ENCODE results near the gene TRIP13. TPM values are rescaled to one million over a fixed set of nuclear protein-coding genes. Genes with fewer than 3 reads are reported as not detected.

Gene TRIP13
- total and polyA plus RNA-seq, 2 experiments from 2014 or later = 10.4 to 12.4 TPM

DNA sequence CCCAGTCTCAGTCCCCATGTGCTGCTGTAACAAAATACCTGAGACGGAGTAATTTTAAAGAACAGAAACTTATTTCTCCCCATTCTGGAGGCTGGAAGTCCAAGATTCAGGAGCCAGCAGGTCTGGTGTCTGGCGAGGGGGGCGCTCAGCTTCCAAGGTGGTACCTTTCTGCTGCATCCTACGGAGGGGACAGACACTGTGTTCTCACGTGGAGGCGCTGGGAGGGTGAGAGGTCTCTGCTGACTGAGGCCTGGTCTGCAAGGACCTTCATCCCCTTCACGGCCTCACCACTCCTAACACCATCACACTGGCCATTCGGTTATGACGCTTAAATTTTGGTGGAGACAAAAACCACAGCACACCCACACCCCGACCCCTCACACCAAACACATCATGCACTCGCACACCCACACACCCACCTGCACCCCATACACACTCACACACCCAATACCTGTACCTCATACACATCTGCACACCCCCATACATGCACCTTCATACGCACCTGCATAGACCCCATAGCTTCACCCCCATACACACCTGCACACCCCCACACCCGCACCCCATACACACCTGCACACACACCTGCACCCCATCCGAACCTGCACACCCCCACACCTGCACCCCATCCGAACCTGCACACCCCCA is 32.1 kb upstream of the TRIP13 start:
- H3K27me3 ChIP-seq = no peaks in the 10 kb centered on the region
- H3K4me1 ChIP-seq (ENCODE audit: low read depth) = no peaks in the 10 kb centered on the region
- H3K36me3 ChIP-seq = peaks cover 11% of the 10 kb centered on the region
- TF ChIP-seq, protein P1, sequence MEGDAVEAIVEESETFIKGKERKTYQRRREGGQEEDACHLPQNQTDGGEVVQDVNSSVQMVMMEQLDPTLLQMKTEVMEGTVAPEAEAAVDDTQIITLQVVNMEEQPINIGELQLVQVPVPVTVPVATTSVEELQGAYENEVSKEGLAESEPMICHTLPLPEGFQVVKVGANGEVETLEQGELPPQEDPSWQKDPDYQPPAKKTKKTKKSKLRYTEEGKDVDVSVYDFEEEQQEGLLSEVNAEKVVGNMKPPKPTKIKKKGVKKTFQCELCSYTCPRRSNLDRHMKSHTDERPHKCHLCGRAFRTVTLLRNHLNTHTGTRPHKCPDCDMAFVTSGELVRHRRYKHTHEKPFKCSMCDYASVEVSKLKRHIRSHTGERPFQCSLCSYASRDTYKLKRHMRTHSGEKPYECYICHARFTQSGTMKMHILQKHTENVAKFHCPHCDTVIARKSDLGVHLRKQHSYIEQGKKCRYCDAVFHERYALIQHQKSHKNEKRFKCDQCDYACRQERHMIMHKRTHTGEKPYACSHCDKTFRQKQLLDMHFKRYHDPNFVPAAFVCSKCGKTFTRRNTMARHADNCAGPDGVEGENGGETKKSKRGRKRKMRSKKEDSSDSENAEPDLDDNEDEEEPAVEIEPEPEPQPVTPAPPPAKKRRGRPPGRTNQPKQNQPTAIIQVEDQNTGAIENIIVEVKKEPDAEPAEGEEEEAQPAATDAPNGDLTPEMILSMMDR (IDR thresholded peaks at IDR 0.05; ENCODE audit: low read depth, low read length) = no peak
- no peak for DNase-seq (ENCODE audit: low read depth in 1 of 2, low spot score in 1 of 2)
- no peak overlapping the region for H3K4me3 ChIP-seq
- H3K9me3 ChIP-seq (ENCODE audit: low read depth) = no peaks in the 10 kb centered on the region
- H3K27ac ChIP-seq = no peak overlapping the region

DNA sequence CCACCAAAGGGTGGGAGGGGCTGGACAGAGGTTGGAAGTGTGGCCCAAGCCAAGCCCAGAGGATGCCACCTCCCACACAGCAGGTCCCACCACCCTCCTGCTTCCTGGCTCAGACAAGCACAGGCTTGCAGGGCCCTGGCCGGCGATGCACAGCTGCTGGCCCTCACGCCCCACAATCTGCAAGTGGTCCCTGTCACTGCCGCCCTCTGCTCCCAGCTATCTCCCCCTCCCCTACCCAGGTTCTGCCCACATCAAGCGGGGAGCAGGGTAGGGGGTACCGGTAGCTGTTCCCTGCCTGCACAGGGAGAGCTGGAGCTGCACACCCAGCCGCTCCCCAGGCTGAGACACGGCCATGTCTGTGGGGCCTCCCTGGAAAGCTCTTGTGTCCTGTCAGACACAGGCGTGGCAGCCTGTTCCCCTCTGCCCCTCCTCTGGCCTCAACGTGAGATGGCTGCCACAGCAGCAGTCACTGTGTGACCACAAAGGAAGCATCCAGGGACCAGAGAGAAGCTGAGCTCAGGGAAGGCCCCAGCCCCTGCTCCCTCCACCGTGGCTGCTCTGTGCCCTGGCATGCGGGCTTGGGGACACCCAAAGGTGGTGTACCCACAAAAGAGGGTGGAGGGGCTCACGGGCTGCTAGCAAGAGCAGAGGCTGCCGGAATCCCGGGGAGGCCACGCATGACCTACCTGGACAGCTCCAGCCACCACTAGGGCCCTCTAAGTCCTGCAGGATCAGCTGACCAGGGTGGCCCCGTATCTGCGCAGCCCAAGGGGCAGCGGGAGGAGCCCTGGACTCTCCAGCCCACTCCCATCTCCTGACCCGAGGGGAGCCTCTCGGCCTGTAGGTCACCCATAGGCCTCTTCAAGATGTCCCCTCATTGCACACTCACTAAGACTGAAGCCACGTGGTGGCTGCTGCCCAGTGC is 31.0 kb upstream of the TRIP13 start:
- Histone ChIP-seq H3K27me3 (no peaks in the 10 kb centered on the region), H3K27ac (no peak overlapping the region), H3K9me3 (ENCODE audit: low read depth) (no peaks in the 10 kb centered on the region), H3K36me3 (peaks cover 11% of the 10 kb centered on the region), H3K4me1 (ENCODE audit: low read depth) (no peaks in the 10 kb centered on the region), H3K4me3 (no peak overlapping the region)
- TF ChIP-seq, protein P1 (IDR thresholded peaks at IDR 0.05; ENCODE audit: low read depth, low read length) = no peak
- DNase-seq (ENCODE audit: low read depth in 1 of 2, low spot score in 1 of 2) = no peak

DNA sequence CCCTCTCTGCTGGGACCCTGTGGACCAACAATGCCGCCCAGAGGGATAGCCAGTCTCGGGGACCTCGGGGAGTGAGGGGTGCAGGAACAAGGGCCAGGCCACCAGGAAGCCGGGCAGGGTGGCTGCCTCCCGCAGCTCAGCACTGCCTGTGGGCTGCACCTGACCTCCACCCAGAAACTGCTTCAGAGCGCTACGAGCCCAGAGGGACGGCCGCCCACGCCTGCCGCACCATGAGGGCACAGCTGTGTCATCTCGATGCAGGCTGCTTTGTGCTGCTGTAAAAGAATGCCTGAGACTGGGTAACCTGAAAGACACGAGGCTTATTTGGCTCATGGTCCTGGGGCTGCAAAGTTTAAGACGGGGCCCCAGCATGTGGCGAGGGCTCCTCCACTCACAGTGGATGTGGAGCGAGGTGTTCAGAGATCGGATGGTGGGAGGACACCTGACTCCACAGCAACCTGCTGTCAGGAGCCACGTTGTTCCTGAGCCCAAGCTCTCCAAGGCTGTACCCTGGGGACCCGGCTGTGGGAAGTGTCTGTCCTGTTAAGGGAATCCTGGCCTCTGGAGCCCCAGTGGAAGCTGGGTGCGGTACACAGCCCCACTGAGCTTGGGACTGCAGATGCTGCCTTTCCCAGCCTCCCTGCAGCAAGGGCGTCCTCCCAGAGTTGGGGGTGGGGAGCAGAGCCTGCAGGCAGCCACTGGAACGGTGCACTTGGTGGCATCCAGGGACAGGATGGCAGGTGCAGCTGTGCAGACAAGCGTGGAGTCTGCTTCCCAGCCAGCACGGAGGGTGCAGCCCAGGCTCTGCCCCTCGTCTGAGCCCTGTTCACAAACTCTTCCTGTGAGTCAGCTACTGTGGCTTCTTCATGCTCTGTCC is 30.1 kb upstream of the TRIP13 start:
- H3K4me3 ChIP-seq = no peak overlapping the region
- H3K9me3 ChIP-seq (ENCODE audit: low read depth) = no peaks in the 10 kb centered on the region
- no peak for DNase-seq (ENCODE audit: low read depth in 1 of 2, low spot score in 1 of 2)
- H3K27me3 ChIP-seq = no peaks in the 10 kb centered on the region
- H3K27ac ChIP-seq = no peak overlapping the region
- H3K36me3 ChIP-seq = peaks cover 11% of the 10 kb centered on the region
- no peaks in the 10 kb centered on the region for H3K4me1 ChIP-seq (ENCODE audit: low read depth)
- TF ChIP-seq, protein P1 (IDR thresholded peaks at IDR 0.05; ENCODE audit: low read depth, low read length) = no peak

DNA sequence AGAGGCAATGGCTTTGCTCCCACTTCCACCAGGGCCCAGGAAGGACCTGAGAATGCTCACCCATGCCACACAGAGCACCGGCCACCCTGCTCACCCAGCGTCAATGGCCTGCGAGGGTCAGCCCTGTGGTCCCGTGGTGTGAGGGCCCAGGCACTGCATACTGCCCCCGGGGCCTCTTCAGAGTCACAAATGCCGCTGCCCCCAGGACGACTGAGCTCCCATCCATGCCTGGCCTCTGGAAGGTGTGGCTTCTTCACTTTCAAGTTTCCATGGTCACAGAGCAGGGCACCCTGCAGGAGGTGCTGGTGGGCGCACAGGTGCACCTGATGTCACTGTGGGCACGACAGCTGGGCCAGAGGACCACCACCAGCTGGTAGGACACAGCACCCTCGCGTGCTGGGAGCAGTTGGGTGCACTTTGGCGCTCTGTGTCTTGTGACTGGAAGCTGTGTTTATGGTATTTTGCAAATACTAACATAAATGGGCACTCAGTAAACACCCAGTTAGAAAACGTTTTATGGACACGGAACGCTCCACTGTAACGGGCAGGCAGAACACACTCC is 29.4 kb upstream of the TRIP13 start:
- Histone ChIP-seq H3K4me1 (ENCODE audit: low read depth) (no peaks in the 10 kb centered on the region), H3K36me3 (peaks cover 14% of the 10 kb centered on the region), H3K4me3 (no peak overlapping the region), H3K9me3 (ENCODE audit: low read depth) (no peaks in the 10 kb centered on the region), H3K27ac (no peak overlapping the region), H3K27me3 (no peaks in the 10 kb centered on the region)
- DNase-seq (ENCODE audit: low read depth in 1 of 2, low spot score in 1 of 2) = no peak
- TF ChIP-seq, protein P1 (IDR thresholded peaks at IDR 0.05; ENCODE audit: low read depth, low read length) = no peak

Measured in cardiac muscle cell (in vitro differentiated cells and primary cell).